NCI-H345 treated with DMSO at 0.1 percent for 48 hours (cell line): Measurements from ENCODE around the gene DDX39A.
"Not testable (repeated sequence)": the region's sequence is repeated elsewhere in the genome, so short reads cannot be mapped to it uniquely, and the experiment has no call there.

Source experiments
- DNase-seq: peaks from one replicate; lab custom pipeline; 2025; ENCODE audit not compliant: unreplicated experiment; lab: John Stamatoyannopoulos, UW

The DDX39A gene

DNA sequence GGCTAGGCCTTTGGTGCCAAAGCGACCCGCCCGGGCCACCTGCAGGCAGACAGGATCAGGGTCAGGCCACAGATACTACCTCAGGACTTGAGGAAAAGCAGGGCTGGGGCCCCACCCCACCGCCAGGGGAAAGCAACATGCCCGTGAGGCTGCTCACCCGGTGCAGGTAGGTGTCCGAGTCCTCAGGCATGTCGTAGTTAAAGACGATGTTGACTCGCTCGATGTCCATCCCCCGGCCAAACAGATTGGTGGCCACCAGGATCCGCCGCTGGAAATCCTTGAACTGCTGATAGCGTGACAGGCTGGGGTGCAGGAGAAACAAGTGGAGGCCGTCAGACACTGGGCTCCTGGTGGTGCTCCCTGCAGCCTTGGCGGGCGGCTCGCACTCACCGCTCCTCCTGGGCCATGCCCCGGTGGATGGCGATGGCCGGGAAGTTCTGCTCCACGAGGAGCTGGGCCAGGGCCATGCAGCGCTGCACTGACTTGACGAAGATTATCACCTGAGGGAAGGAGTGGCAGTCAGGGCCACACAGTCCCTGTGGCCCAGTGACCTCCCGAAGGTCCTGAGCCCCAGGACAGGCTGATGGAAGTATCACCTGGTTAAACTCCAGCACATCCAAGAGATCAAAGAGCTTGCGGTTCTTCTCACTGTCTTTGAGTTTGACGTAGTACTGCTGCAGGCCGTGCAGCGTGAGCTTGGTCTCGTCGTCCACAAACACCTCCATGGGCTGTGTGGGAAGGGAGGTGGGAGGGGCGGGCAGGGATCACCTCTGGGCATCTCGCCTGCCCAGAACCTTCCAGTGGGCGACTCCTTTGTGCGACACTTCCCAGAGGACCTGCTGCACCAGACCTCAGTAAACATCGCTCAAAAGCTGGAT, 9.8 kb downstream of the DDX39A start:
- no peak for DNase-seq

DNA sequence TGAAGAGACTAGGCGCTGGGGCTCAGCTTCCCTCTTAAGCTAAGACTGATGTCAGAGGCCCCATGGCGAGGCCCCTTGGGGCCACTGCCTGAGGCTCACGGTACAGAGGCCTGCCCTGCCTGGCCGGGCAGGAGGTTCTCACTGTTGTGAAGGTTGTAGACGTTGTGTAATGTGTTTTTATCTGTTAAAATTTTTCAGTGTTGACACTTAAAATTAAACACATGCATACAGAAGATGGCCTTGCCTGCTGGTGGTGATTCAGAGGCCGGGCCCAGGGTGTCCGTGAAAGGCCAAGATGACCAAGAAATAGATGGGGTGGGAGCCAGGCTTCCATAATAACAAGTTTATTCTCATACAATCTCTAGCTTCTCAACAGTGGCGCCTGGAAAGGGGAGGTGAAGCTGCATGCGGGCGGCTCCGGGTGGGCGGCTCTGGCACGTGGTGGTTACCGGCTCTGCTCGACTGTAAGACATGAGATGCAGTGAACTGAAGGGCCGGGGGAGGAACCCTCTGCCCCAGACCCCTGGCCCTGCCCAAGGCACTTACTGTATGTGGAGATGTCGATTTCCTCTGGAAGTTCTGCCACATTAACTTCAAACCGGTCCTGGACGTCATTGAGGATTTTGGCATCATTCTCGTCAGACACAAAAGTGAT, 10.5 kb downstream of the DDX39A start:
- no peak for DNase-seq

DNA sequence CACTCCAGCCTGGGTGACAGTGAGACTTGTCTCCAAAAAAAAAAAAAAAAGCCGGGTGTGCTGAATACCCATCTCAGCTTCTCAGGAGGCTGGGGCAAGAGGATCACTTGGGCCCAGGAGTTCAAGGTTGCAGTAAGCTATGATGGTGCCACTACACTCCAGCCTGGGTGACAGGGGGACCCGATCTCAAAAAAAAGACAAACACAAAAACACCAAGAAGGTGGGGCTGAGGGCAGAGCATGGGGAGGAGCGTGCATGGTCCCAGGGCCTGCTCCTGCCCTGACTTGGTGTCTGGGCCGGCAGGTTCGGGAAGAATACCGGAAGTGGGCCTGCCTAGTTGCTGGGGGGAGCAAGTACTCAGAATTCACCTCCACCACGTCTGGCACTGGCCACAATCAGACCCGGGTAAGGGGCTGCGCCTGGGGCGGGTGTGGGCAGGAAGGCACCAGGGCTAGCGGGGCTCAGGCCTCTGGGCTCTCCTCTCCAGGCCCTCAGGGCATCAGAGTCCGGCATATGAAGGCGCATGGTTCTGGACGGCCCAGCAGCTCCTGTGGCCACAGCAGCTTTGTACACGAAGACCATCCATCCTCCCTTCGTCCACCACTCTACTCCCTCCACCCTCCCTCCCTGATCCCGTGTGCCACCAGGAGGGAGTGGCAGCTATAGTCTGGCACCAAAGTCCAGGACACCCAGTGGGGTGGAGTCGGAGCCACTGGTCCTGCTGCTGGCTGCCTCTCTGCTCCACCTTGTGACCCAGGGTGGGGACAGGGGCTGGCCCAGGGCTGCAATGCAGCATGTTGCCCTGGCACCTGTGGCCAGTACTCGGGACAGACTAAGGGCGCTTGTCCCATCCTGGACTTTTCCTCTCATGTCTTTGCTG, 11.3 kb downstream of the DDX39A start:
- DNase-seq, result no peak

DNA sequence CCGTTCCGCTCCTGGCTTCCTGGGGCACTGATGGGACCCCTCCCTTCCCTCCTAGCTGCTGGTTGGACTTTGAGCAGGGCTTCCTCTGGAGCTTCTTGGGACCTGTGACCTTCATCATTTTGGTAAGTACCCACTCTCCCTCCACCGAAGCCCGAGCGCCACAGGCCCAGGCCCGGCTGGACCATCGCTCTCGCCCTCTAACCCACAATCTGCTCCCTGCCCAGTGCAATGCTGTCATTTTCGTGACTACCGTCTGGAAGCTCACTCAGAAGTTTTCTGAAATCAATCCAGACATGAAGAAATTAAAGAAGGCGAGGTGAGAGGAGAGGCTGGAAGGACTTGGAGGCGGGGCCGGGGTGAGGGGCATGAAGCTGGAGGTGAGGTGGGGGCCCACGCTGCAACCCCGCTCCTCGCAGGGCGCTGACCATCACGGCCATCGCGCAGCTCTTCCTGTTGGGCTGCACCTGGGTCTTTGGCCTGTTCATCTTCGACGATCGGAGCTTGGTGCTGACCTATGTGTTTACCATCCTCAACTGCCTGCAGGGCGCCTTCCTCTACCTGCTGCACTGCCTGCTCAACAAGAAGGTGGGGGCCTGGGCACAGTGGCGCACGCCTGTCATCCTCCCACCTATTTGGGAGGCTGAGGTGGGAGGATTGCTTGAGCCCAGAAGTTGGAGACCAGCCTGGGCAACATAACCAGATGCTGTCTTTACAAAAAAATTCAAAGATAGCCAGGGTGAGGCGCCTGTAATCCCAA, 12.3 kb downstream of the DDX39A start:
- DNase-seq, result no peak

DNA sequence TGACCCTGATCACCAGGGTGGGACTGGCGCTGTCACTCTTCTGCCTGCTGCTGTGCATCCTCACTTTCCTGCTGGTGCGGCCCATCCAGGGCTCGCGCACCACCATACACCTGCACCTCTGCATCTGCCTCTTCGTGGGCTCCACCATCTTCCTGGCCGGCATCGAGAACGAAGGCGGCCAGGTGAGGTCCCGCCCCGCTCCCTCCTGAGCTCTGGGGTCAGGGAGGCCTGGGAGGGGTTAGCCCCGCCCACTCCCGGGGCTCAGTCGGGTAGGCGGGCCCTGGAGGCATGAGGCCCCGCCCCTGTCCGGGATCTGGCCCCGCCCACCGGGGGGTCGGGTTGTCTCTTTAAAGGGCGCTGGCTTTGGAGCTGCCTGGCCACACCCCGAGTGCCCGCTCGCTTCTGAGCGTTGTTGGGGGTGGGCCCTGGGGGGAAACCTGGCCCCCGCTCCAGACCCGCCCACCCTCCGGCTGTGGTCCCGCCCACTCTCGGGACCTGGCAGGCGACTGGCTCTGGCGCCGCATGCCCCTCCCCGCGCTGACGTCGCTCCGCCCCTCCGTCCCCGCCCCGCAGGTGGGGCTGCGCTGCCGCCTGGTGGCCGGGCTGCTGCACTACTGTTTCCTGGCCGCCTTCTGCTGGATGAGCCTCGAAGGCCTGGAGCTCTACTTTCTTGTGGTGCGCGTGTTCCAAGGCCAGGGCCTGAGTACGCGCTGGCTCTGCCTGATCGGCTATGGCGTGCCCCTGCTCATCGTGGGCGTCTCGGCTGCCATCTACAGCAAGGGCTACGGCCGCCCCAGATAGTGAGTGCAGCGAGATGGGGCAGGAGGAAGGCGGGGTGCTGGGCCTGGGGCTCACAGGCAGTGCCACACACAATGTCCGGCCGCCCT, 13.1 kb downstream of the DDX39A start:
- DNase-seq, result peak; percentile 32

DNA sequence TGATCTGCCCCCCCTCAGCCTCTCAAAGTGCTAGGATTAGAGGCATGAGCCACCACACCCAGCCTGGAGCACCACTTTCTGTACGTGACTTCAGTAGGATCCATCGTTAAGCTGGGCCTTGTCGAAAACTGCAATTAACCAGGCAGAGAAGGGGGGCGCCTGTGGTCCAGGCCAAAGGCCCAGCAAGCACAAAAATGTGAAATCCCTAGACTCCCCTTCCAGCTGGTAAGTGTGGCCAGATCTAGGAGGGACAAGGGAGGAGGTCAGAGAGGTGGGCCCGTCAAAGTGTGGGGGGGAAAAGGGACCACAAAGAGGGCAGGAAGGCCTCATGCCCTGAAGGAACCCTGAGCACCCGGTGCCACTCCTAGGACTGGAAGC, 13.8 kb downstream of the DDX39A start:
- no peak for DNase-seq

DNA sequence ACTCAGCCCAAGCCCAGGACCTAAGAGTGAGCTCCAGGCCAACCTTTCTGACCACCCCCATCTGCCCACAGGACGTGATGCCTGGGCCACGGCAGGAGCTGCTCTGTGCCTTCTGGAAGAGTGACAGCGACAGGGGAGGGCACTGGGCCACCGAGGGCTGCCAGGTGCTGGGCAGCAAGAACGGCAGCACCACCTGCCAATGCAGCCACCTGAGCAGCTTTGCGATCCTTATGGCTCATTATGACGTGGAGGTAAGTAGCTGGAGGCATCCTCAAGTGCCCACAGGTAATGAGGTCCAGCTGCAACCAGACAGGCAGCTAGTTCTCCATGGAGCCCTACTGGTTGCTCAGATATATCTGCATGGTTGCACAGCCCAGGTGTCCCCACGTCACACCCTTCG, 14.8 kb downstream of the DDX39A start:
- no peak for DNase-seq

DNA sequence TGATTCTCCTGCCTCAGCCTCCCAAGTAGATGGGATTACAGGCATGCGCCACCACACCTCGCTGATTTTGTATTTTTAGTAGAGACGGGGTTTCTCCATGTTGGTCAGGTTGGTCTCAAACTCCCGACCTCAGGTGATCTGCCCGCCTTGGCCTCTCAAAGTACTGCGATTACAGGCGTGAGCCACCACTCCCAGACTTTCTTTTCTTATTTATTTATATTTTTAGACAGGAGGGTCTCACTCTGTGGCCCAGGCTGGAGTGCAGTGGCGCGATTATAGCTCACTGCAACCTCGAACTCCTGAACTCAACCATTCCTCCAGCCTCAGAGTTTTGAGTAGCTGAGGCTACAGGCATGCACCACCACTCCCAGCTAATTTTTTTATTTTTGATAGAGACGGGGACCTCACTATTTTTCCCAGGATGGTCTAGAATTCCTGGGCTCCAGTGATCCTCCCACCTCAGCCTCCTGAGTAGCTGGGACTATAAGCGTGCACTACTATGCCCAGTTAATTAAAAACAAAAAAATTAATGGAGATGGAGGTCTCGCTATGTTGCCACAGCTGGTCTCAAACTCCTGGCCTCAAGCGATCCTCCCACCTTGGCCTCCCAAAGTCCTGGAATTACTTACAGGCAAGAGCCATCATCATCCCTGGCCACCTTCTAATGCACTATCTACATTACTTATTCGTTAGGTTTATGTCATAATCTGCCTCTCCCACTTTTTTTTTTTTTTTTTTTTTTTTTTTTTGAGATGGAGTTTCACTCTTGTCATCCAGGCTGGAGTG, 15.8 kb downstream of the DDX39A start:
- DNase-seq, result not testable (repeated sequence)

DNA sequence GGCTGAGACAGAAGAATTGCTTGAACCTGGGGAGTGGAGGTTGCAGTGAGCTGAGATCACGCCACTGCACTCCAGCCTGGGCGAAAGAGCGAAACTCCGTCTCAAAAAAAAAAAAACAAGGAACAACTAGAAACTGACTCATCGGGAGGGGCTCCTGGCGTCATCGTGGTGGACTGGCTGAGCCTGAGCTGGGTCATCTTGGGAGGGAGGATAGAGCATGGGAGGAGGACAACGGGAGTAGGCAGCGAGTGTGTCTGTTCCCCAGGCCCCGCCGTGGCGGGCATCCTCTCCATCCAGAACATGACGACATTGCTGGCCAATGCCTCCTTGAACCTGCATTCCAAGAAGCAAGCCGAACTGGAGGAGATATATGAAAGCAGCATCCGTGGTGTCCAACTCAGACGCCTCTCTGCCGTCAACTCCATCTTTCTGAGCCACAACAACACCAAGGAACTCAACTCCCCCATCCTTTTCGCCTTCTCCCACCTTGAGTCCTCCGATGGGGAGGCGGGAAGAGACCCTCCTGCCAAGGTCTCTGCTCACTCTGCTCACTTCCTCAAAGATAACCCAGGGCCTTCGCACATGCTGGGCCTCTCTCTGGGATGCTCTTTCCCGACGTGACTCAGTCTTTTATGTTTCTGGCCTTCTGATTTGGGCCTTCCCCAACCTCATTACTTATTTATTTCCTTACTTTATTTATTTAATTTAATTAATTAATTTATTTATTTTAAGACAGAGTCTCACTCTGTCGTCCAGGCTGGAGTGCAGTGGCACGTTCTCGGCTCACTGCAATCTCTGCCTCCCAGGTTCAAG, 16.6 kb downstream of the DDX39A start:
- no peak for DNase-seq

DNA sequence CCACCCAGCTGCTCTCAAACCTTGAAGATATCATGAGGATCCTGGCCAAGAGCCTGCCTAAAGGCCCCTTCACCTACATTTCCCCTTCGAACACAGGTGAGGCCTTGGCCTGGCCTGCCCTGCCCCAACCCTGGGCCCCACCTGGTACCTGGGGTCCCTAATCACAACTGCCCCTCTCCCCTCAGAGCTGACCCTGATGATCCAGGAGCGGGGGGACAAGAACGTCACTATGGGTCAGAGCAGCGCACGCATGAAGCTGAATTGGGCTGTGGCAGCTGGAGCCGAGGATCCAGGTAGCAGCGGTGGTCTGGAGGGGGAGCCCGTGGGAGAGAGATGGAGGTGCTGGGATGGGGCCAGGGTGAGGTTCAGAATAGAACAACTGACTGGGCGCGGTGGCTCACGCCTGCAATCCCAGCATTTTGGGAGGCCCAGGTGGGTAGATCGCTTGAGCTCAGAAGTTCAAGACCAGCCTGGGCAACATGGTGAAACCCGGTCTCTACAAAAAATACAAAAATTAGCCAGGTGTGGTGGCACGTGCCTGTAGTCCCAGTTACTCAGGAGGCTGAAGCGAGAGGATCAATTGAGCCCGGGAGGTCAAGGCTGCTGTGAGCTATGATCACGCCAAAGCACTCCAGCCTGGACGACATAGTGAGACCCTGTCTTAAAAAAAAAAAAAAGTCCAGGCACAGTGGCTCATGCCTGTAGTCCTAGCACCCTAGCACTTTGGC, 17.5 kb downstream of the DDX39A start:
- DNase-seq, result no peak

DNA sequence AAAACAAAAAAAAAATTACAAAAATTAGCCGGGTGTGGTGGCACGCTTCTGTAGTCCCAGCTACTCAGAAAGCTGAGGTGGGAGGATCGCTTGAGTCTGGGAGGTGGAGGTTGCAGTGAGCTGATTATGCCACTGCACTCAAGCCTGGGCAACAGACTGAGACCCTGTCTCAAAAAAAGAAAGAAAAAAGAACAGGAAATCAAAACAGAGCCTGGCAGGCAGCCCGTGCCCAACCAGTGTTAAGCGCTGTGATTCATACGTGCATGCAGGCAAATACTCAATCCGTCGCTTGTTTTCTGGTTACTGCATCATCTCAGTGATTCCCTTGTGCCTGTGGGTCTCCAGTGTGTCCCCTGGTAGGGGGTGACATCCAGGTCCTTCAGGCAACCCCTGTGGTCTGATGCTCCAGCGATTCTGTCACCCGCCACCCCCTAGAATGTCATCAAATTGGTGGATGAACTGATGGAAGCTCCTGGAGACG, 18.1 kb downstream of the DDX39A start:
- DNase-seq, result no peak

DNA sequence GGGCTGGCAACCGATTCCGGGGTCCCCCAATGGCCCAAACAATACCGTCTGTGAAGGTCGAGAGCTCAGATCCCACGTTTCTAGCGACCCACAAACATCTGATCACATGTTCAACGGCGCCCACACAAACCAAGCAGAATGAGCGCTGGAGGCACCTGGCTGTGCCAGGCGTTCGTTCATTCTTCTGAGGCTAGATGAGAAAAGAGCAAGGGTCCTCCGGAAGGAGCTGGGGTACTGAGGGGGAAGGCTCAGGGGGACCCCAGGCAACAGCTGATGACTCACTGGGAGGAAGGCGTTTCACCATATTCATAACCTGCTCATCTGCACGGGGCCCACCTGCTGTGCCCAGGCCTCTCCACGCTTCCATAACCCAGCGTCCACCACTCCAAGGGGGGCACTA, 22.0 kb downstream of the DDX39A start:
- not testable (repeated sequence) for DNase-seq

DNA sequence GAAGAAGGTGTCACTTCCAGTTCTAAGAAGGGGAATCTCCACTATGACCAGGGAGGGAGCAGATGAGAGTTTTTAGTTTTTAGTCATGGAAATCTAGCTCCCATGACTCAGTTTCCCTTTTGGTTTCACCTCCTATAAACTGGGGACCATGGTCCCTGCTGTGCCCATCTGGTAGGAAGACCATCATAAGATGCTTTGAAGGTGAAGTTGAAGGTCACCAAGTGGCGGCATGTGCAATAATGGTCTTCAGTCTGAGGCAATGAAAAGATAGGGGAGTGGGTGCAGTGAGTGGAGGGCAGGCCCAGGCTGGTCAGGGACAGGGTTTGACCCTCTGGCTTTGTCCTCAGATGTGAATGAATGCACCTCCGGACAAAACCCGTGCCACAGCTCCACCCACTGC, 22.4 kb downstream of the DDX39A start:
- not testable (repeated sequence) for DNase-seq

DNA sequence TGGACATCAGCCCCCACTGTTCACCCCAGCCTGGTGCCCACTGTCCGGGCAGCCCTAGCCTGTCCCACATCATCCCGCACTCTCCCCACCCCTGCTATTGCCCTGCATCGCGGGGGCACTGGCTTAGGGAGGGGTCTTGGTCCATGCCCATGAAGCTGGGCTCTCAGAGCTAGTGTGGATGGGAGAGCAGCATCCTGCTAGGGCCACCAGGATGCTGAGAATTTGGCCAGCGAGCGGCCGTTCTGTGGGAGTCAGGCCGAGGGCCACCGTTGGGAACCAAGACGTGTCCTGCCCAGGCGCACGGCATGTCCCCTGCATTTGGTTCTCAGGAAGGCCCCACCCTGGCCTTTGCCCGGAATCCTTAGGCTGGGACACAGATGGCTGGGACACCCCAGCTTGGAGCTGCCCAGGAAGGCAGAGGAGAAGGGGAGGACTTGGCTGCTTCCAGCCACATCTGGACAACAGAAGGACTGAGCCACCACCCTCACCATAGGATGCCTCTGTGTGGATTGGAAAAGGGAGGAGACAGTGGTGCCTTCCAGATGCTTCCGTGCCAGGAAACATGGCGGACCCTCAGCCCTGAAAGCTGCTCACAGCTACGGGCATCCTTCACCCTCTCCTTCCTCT, 23.3 kb downstream of the DDX39A start:
- DNase-seq, result no peak

DNA sequence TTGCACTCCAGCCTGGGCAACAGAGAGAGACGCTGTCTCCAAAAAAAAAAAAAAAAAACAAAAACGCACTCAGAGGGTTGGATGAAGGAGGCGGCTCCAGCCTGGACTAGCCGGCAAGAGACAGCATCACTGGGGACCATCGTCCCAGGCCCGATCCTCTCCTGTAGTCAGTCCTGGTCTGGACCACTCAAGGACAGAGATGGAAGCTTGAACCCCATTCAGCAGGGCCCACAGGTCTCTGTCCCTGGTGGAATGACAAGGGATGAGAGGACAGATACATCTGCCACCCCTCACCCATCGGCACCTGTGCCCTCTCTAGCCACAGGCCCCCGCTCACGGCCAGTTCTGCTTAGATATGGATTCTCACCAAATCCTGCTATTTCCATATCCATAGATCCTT, 23.9 kb downstream of the DDX39A start:
- DNase-seq, result no peak

DNA sequence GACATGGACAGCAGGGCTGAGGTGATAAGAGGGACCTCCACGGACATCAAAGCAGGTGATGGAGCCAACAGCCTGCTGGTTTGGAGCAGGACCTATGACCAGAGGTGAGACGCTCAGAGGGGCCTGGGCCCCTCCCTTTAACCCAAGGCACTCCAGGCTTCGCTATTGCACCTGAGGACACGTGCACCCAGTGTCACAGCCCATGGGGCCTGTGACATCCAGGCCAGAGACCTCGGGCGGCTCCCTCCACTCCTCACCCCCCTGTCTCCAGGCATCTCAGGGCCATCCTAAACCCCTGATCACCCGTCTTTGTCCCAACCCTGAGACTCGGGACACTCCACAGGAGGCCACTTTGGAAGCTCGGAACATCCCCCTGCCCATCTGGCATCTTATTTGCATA, 25.0 kb downstream of the DDX39A start:
- DNase-seq, result no peak

DNA sequence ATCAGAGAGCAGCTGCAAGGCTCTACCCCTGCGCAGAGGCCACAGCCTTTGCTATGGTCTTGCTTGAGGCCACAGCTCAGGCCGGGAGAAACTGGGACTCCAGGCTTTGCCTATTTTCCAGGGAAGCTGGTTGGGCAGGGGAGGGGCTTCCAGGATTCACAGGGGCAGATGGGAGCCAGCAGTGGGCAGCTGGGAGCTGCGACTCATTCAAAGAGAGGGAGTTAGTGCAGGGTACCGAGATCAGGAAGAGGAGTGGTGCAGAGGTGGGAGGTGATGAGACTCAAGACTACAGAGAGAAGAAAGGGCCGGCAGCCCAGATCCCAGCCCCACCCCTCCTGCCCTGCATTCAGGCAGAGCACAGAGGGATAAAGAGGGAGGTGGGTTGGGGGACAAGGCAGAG, 25.8 kb downstream of the DDX39A start:
- DNase-seq, result no peak
